Cerebellar nuclear complex (tissue), 1 donor: Measurements from ENCODE around the gene ZNF316.

Source experiments
- DNase-seq, 2 experiments: peaks; one replicate each; lab custom pipeline; 2025; lab: John Stamatoyannopoulos, UW

The ZNF316 gene

GRCh38 chr7:6691103-6691502, 54.0 kb downstream of the ZNF316 start:
- no peak for DNase-seq

- DNase-seq = no peak
These were observed 54.5 kb downstream of the ZNF316 start for GRCh38 chr7:6691609-6692106.

GRCh38 chr7:6700793-6701192, 63.7 kb downstream of the ZNF316 start:
- DNase-seq = no peak

- no peak for DNase-seq
These were observed 64.7 kb downstream of the ZNF316 start for GRCh38 chr7:6701860-6702259.
